Measurements from ENCODE around the gene TAF11L7. TPM values are rescaled to one million over a fixed set of nuclear protein-coding genes. Genes with fewer than 3 reads are reported as not detected.
"Not testable (repeated sequence)": the region's sequence is repeated elsewhere in the genome, so short reads cannot be mapped to it uniquely, and the experiment has no call there.

The TAF11L7 gene
- total RNA-seq, 4 donors from 2014 or later, result not detected

DNA sequence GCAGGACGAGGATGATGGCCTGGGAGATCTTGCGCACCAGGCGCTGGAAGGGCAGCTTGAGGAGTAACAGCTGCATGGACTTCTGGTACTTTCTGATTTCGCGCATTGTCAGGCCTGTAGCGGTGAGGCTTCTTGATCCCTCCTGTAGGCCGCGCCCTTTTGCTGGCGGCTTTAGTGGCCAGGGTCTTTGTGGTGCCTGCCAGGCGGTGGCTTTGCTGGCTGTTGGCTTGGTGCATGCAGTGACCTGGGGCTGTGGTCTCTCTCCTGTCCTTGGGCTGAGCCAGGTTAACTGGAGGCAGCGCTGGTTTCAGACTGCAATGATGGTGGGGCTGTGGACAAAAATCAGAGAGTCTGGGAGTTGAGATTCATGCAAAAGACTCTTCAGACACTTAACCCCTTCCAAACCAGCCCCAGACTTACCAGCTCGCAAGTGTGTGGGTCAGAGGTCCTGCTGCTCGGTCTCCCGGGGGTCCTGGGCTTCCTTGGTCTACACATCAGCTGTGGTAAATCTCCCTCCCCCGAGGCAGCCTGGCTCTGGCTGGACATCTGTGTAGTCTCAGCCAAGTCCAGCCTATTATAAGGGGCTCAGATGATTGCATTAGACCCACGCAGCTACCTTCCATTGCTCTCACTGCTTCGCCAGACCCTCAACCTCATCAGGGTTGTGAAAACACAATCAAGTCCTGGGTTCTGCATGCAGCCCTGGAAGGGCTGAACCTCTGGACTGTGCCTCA lies 29.5 kb upstream of the TAF11L7 start:
- no peak overlapping the region for H3K4me3 ChIP-seq
- TF ChIP-seq, protein P1, sequence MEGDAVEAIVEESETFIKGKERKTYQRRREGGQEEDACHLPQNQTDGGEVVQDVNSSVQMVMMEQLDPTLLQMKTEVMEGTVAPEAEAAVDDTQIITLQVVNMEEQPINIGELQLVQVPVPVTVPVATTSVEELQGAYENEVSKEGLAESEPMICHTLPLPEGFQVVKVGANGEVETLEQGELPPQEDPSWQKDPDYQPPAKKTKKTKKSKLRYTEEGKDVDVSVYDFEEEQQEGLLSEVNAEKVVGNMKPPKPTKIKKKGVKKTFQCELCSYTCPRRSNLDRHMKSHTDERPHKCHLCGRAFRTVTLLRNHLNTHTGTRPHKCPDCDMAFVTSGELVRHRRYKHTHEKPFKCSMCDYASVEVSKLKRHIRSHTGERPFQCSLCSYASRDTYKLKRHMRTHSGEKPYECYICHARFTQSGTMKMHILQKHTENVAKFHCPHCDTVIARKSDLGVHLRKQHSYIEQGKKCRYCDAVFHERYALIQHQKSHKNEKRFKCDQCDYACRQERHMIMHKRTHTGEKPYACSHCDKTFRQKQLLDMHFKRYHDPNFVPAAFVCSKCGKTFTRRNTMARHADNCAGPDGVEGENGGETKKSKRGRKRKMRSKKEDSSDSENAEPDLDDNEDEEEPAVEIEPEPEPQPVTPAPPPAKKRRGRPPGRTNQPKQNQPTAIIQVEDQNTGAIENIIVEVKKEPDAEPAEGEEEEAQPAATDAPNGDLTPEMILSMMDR (IDR thresholded peaks at IDR 0.05), result no peak
- no peak for TF ChIP-seq POLR2A (IDR thresholded peaks at IDR 0.05)
- intact Hi-C loops (cut with DNase I; ENCODE audit: low total_unique reads), result no loop called here
- H3K4me1 ChIP-seq, result no peaks in the 10 kb centered on the region
- no peak for DNase-seq
- no peak overlapping the region for H3K27ac ChIP-seq
- no peaks in the 10 kb centered on the region for H3K27me3 ChIP-seq
- no peaks in the 10 kb centered on the region for H3K9me3 ChIP-seq
- H3K36me3 ChIP-seq, result no peaks in the 10 kb centered on the region

DNA sequence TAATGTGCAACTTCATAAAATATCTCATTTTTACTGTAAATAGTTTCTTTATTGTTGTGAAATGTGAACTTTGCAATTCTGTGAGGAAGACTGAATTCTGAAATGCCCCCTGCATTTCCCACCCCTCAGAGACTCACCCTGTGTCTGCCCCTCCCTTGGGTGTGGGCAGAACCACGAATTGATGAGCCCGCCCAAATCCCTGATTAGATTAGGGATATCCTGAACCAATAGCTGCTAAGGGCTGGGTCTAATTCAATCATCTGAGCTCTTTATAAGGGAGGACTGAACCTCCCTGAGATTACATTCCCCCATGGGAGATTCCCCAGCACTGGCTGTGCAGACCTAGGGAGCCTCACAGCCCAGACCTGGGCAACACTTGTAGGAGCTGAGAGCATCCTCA lies 24.5 kb upstream of the TAF11L7 start, which contains the start of gene TAF11L12:
Gene TAF11L12 (plus strand): TSS at position 301 of the 400 bp plus-strand sequence.
- DNase-seq; H3K27me3 ChIP-seq; H3K4me3 ChIP-seq; intact Hi-C loops (cut with DNase I; ENCODE audit: low total_unique reads); H3K9me3 ChIP-seq; H3K27ac ChIP-seq; H3K4me1 ChIP-seq; H3K36me3 ChIP-seq: not testable (repeated sequence)

DNA sequence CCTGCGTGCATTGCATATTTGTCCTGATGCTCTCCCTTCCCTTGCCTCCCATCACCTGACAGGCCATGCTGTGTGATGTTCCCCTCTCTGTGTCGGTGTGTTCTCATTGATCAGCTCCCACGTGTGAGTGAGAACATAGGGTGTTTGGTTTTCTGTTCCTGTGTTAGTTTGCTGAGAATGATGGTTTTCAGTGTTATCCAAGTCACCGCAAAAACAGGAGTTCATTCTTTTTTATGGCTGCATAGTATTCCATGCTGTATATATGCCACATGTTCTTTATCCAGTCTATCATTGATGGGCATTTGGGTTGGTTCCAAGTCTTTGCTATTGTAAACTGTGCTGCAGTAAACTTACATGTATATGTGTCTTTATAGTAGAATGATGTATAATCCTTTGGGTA lies 21.9 kb upstream of the TAF11L7 start:
- DNase-seq; intact Hi-C loops (cut with DNase I; ENCODE audit: low total_unique reads); H3K27me3 ChIP-seq; H3K9me3 ChIP-seq; H3K36me3 ChIP-seq; H3K27ac ChIP-seq; H3K4me3 ChIP-seq; H3K4me1 ChIP-seq: not testable (repeated sequence)

DNA sequence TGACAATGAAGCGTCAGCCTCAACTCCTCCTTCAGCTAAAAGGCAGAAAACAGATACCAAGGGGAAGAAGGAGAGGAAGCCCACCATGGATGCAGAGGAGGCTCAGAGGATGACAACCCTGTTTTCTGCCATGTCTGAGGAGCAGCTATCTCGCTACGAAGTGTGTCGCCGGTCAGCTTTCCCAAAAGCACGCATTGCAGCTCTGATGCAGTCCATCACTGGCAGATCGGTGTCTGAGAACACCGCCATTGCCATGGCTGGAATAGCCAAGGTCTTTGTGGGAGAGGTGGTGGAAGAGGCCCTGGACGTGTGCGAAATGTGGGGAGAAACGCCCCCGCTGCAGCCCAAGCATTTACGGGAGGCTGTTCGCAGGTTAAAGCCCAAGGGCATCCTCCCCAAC lies 19.4 kb upstream of the TAF11L7 start:
- Histone ChIP-seq H3K9me3 (no peaks in the 10 kb centered on the region), H3K4me3 (no peak overlapping the region), H3K27me3 (no peaks in the 10 kb centered on the region), H3K27ac (no peak overlapping the region), H3K4me1 (no peaks in the 10 kb centered on the region), H3K36me3 (no peaks in the 10 kb centered on the region)
- intact Hi-C loops (cut with DNase I; ENCODE audit: low total_unique reads), result no loop called here
- DNase-seq, result no peak
- TF ChIP-seq, protein P1 (IDR thresholded peaks at IDR 0.05), result no peak
- TF ChIP-seq POLR2A (IDR thresholded peaks at IDR 0.05), result no peak

DNA sequence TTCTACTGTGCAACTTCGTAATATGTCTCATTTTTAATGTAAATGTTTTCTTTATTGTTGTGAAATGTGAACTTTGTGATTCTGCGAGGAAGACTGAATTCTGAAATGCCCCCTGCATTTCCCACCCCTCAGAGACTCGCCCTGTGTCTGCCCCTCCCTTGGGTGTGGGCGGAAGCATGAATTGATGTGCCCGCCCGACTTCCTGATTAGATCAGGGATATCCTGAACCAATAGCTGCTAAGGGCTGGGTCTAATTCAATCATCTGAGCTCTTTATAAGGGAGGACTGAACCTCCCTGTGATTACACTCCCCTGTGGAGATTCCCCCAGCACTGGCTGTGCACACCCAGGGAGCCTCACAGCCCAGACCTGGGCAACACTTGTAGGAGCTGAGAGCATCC lies 18.3 kb upstream of the TAF11L7 start, which contains the start of gene TAF11L11:
Gene TAF11L11 (plus strand): TSS at position 304 of the 400 bp plus-strand sequence.
- H3K4me1 ChIP-seq; H3K4me3 ChIP-seq; H3K9me3 ChIP-seq; H3K36me3 ChIP-seq; intact Hi-C loops (cut with DNase I; ENCODE audit: low total_unique reads); H3K27me3 ChIP-seq; DNase-seq; H3K27ac ChIP-seq: not testable (repeated sequence)

DNA sequence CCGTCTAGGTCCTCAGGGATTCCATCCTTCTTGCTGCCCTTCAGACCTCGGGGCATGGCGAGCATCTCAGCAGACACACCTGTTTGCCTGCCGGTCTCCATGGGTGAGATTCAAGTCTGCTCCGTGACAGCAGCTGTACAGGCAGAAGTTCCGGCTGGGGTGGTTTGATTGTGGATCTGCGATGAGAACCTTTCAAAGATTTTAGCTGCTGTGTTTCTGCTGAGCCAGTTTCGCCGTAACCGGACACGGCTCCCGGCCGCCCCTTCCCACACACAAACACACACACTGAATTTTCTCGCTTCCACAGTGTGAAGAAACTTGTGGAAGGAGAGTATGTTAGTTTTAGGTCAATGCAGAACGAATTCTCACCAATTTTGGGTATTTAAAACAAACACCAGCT lies 12.2 kb upstream of the TAF11L7 start, which contains the start of gene TAF11L10:
Gene TAF11L10 (minus strand): TSS at position 101 of the 400 bp plus-strand sequence.
- H3K4me1 ChIP-seq; intact Hi-C loops (cut with DNase I; ENCODE audit: low total_unique reads); H3K4me3 ChIP-seq; H3K9me3 ChIP-seq; H3K27me3 ChIP-seq; H3K36me3 ChIP-seq; DNase-seq; H3K27ac ChIP-seq: not testable (repeated sequence)

DNA sequence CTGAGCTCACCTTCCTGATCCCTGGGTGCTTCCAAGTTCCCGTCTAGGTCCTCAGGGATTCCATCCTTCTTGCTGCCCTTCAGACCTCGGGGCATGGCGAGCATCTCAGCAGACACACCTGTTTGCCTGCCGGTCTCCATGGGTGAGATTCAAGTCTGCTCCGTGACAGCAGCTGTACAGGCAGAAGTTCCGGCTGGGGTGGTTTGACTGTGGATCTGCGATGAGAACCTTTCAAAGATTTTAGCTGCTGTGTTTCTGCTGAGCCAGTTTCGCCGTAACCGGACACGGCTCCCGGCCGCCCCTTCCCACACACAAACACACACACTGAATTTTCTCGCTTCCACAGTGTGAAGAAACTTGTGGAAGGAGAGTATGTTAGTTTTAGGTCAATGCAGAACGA lies 8.7 kb upstream of the TAF11L7 start, which contains the start of gene TAF11L9:
Gene TAF11L9 (minus strand): TSS at position 140 of the 400 bp plus-strand sequence.
- H3K27me3 ChIP-seq; DNase-seq; H3K27ac ChIP-seq; H3K4me3 ChIP-seq; H3K9me3 ChIP-seq; H3K36me3 ChIP-seq; intact Hi-C loops (cut with DNase I; ENCODE audit: low total_unique reads); H3K4me1 ChIP-seq: not testable (repeated sequence)

DNA sequence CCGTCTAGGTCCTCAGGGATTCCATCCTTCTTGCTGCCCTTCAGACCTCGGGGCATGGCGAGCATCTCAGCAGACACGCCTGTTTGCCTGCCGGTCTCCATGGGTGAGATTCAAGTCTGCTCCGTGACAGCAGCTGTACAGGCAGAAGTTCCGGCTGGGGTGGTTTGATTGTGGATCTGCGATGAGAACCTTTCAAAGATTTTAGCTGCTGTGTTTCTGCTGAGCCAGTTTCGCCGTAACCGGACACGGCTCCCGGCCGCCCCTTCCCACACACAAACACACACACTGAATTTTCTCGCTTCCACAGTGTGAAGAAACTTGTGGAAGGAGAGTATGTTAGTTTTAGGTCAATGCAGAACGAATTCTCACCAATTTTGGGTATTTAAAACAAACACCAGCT lies 5.3 kb upstream of the TAF11L7 start, which contains the start of gene TAF11L8:
Gene TAF11L8 (minus strand): TSS at position 101 of the 400 bp plus-strand sequence.
- H3K27ac ChIP-seq; H3K36me3 ChIP-seq; H3K4me3 ChIP-seq; H3K27me3 ChIP-seq; H3K9me3 ChIP-seq; intact Hi-C loops (cut with DNase I; ENCODE audit: low total_unique reads); H3K4me1 ChIP-seq; DNase-seq: not testable (repeated sequence)

Small RNA genes within 50 kb of the gene (small RNA-seq; reads per million reads assigned to genes)
- gene AC233724.3 (not detected), gene AC233724.6 (not detected), gene AC233724.7 (not detected)

Other genes with a start within 250 kb of the TAF11L7 start
- not detected for gene TAF11L2, start 87.5 kb downstream of the TAF11L7 start, total RNA-seq
- gene TAF11L3, start 67.4 kb downstream of the TAF11L7 start, total RNA-seq, result not detected
- gene TAF11L4, start 64.0 kb downstream of the TAF11L7 start, total RNA-seq, result not detected
- gene TAF11L5, start 60.5 kb downstream of the TAF11L7 start, total RNA-seq, result not detected
- gene TAF11L6, start 57.1 kb downstream of the TAF11L7 start, total RNA-seq, result not detected
- not detected for gene TAF11L8, start 5.2 kb upstream of the TAF11L7 start, total RNA-seq
- gene TAF11L9, start 8.6 kb upstream of the TAF11L7 start, total RNA-seq, result not detected
- gene TAF11L10, start 12.1 kb upstream of the TAF11L7 start, total RNA-seq, result not detected
- gene TAF11L11, start 18.4 kb upstream of the TAF11L7 start, total RNA-seq, result not detected
- gene TAF11L12, start 24.6 kb upstream of the TAF11L7 start, total RNA-seq, result not detected
- gene TAF11L13, start 46.3 kb upstream of the TAF11L7 start, total RNA-seq, result not detected
- not detected for gene TAF11L14, start 48.7 kb upstream of the TAF11L7 start, total RNA-seq

Data from uterus (tissue), 4 donors.